ENCODE data around the gene PUM2. TPM values are rescaled to one million over a fixed set of nuclear protein-coding genes. Genes with fewer than 3 reads are reported as not detected.

The PUM2 gene
- polyA plus RNA-seq, 3 donors, result 14.8 to 24.5 (median 19.9) TPM

DNA sequence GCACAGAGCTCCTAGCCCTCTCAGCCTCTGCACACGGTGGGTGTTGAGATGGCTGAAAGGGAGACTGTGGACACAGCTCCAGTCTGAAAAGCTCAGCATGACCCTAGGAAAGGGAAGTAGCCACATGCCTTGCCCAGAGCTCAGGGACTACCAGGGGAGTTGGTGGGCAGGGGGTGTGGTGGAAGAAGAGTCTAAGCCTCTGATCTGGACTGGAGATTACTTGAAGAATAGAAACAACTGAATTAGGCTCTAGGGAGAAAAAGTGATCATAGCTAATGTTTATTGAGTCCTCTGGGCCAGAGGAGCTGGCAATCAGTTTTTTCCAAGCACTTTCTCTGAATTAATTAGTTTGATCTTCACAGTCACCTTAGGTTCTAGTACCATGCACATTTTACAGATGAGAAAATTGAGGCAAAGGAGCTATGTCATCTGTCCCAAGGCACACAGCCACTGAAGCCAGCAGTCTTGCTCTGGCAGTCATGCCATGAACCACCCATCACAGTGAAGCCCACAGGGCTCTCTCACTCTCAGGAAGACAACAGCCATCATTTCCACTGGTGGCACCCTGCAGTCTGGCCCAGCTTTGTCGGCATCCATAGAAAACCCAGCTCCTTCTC lies 136.0 kb downstream of the PUM2 start:
- no peak overlapping the region for H3K27ac ChIP-seq (ENCODE audit: low read depth, low read length)

DNA sequence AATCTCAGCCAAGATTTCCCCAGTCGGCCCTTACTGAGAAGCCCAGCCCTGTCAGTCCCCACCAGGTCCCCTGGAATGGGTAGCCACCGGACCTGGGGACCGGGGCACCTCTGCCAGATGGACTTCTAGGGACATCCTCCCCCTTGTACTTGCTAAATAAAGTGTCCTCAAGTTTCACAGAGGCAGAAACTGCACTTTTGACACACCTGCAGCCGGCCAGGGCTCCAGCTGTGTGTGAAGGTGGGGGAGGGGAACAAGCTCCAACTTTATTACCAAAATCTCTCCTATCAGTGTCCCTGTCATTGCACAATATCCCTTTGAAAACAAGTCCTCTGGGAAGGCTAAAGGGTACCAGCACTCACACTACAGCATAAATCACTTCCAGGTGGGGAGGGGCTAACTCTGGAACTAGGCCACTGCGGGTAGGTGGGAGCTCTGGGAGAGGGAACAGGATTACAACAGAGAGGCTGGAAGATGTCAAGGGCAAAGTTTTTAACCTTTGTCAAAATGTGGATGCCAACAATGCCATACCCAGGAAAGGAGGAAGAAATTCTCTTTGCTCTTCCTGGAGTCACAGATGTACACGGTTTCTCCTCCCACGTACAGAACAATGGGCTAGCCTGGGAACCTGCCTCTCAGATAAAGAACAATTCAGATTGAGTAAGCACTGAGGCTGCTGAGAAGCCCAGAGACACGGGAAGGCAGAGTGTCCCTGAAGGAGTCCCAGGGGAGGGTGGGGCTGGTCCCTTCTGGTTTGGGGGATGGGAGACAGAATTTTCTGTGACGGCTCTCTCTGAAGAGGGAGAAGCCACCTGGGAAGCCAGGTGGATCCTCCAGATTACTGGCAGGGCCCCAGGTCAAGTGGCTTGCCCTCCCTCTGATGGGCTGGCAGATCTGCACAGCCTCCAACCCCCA lies 136.7 kb downstream of the PUM2 start:
- WGBS, 3 donors, result 72 to 73% (median 73%) methylated on average over 9 of the region's 9 CpGs
- no peak overlapping the region for H3K27ac ChIP-seq (ENCODE audit: low read depth, low read length)

More for the DNA sequence above, 136.0 kb downstream of the PUM2 start:
- WGBS, 3 donors, result 75 to 88% (median 83%) methylated on average over 2 of the region's 2 CpGs

- 68 to 80% (median 70%) methylated on average over 16 of the region's 16 CpGs for WGBS, 3 donors
- no peak overlapping the region for H3K27ac ChIP-seq (ENCODE audit: low read depth, low read length)
Observed at GRCh38 chr2:20212871-20213503, 137.7 kb downstream of the PUM2 start.

DNA sequence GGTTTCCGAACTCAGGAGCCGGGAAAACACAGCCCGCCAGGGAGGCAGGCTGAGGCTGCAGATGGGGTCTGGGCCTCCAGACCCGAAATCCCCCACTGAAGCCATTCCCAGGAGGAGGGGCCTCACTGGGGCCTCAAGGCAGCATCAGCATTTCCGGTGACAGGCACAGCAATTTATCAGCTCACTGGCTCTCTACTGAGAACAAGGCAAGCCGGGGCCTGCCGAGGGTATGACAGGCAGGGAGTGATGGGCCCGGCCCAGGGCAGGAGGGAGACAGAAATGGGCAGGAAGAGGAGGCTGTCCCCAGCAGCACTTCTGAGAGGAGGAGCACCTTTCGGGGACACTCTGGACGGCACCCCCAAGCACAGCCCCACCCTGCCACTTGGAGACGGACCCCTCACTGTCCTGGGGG lies 138.2 kb downstream of the PUM2 start:
- no peak overlapping the region for H3K27ac ChIP-seq (ENCODE audit: low read depth, low read length)
- WGBS, 3 donors, result 48 to 73% (median 61%) methylated on average over 11 of the region's 11 CpGs

GRCh38 chr2:20211860-20212458 lies 138.7 kb downstream of the PUM2 start:
- 80 to 91% (median 88%) methylated on average over 14 of the region's 14 CpGs for WGBS, 3 donors
- H3K27ac ChIP-seq (ENCODE audit: low read depth, low read length), result no peak overlapping the region

- H3K27ac ChIP-seq (ENCODE audit: low read depth, low read length), result no peak overlapping the region
- WGBS, 3 donors, result 87 to 94% (median 93%) methylated on average over 11 to 12 of the region's 12 CpGs
Observed at GRCh38 chr2:20211420-20211819, 139.2 kb downstream of the PUM2 start.

DNA sequence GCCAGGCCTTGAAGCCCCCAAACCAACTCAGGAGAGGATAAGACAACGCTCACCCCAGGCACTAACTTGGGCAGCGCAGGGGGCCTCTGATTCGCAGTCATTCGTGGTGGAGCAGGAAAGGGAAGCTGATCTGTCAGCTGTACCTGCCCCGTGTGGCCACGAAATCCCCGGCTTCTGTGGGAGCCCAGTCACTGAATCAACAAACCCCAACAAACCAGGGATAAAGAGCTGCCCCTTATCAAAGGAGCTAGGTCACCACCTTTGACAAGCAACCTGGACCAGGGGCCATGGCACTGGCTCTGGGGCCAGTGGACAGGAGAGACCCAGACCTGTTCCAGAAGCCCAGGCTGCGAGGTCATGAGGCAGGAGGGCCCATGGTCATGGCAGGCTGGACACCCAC lies 140.2 kb downstream of the PUM2 start:
- no peak overlapping the region for H3K27ac ChIP-seq (ENCODE audit: low read depth, low read length)
- WGBS, 3 donors, result 59 to 87% (median 62%) methylated on average over 8 of the region's 8 CpGs

- 92 to 94% (median 92%) methylated on average over 21 of the region's 21 CpGs for WGBS, 3 donors
- H3K27ac ChIP-seq (ENCODE audit: low read depth, low read length), result no peak overlapping the region
Observed at GRCh38 chr2:20209373-20210109, 141.1 kb downstream of the PUM2 start.

- H3K27ac ChIP-seq (ENCODE audit: low read depth, low read length), result no peak overlapping the region
- 35 to 71% (median 65%) methylated on average over 5 of the region's 5 CpGs for WGBS, 3 donors
Observed at GRCh38 chr2:20208476-20208859, 142.2 kb downstream of the PUM2 start.

DNA sequence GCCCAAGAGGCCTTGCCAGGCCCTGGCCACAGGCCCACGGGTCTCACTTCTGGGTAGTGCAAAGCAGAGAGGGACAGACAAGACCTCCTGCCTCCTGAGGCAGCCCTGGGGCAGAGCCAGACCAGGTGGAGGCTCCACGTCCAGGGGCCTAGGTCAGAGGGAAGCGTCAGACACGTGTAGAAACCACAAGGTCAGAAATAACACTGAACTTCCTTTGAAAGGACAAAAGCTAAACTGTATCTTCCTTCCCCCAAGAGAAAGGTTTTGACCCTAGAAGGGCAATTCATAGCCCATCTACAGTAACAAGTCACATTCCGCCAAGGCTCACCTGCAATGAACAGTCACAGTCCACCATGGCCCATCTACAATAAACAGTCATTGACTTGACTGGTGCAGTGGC lies 143.6 kb downstream of the PUM2 start:
- no peak overlapping the region for H3K27ac ChIP-seq (ENCODE audit: low read depth, low read length)
- 62 to 77% (median 73%) methylated on average over 5 of the region's 5 CpGs for WGBS, 3 donors

DNA sequence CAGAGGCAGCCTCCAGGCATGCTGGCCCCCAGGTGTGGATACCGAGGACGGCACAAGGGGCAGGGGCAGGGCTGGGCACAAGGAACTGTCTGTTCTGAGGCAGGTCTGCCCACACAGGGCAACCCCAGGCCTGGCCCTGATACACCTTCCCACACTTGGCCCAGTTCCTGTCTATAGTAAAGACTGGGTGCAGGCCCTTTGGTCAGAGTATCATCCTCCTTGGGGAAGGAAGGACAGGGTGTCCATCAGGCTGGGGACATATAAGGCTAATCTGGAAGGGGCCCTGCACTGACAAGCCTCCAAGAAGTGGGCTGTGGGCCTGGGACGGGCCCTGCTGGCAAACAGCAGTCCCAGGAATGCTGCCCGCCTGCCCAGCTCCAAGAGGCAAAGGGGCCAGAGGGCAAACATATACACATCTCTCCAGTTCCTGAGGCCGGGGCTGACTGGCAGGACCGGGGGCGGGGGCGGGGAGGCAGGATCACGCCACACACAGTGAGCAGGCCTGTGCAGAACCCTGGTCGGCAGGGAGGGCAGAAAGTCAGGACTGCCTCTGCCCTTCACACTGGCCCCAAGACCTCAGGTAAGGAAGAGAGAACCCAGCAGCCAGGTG lies 144.6 kb downstream of the PUM2 start:
- H3K27ac ChIP-seq (ENCODE audit: low read depth, low read length), result no peak overlapping the region
- WGBS, 3 donors, result 81 to 90% (median 87%) methylated on average over 9 to 10 of the region's 10 CpGs

DNA sequence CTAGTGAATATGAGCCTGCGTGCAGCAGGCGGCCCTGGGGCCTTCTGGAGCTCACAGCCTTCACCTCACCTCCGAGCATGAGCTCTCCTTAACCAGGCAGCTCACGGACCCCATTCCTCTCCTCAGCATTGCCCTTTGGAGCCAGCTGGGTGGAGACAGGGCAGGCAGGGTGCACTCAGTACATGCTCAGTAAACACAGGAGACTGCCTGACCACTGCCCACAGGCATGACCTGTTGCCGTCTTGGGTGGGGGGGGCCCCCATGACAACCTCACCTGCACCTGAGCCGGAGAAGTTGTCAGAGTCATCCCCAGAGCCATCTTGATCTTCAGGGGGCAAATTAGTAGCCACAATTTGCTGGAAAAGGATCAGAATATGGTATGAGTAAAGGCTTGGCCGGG lies 145.6 kb downstream of the PUM2 start:
- H3K27ac ChIP-seq (ENCODE audit: low read depth, low read length), result no peak overlapping the region
- WGBS, 3 donors, result 93 to 96% (median 93%) methylated on average over 7 of the region's 7 CpGs

- WGBS, 3 donors, result 78 to 89% (median 84%) methylated on average over 17 of the region's 17 CpGs
- no peak overlapping the region for H3K27ac ChIP-seq (ENCODE audit: low read depth, low read length)
Observed at GRCh38 chr2:20203521-20204225, 147.0 kb downstream of the PUM2 start.

DNA sequence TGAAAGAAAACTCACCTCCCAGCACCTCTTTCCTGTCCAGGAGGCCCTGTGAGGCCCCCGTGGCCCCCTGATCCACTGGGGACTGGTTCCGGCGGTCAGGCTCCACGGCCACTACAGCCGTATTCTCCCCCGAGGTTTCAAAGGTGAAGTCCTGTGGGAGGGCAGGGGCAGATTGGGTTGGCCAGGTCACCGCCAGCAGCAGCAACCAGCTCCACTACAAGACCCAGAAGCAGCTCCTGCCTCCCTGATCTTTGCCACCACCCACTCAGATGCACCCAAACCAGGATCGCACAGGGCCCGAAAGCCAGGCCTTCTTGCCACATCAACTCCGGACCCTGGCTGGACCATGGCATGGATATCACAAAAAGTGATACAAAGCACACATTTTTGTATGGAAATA lies 147.6 kb downstream of the PUM2 start:
- H3K27ac ChIP-seq (ENCODE audit: low read depth, low read length), result no peak overlapping the region
- 93 to 95% (median 94%) methylated on average over 10 of the region's 10 CpGs for WGBS, 3 donors

GRCh38 chr2:20201671-20202070 lies 149.0 kb downstream of the PUM2 start:
- no peak overlapping the region for H3K27ac ChIP-seq (ENCODE audit: low read depth, low read length)
- WGBS, 3 donors, result 84 to 88% (median 87%) methylated on average over 17 of the region's 17 CpGs

DNA sequence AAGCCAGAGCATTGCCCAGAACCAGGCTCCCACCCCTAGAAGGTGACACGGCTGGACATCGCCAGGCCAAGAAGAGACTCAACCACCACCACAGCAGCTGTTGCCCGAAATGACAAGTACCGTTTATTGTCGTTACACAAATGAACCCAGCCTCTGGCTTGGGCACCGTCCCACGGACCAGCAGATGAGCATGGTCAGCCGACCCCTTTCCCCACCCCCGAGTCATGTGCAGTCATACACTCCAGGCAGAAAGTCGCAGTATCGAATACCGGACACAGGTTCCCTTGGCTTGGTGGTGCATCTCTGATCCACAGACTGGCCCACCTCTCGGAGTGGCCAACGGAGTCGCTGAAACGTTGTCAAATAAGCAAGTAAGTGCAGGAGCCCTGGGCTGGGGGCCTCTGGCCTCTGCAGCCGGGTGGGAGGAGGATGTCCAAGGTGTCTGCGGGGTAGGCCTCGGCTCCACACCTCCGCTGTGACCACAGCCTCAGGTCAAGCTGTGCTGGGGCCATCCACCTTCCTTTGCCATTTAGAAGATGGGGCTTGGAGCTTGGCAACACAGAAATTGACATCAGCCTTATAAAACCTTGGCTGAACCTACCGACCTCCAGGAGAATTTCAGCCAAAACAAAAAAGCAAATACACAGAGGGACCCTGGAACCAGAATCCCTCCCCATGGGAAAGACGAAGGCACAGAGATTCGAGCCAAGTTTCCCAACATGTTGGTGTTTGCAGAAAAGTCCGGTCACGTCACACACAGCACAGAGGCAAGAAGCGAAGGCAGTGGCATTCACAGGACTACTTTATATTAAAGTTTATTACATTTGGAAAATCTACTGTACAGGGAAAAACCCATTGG lies 149.7 kb downstream of the PUM2 start:
- 88 to 95% (median 94%) methylated on average over 26 of the region's 26 CpGs for WGBS, 3 donors
- H3K27ac ChIP-seq (ENCODE audit: low read depth, low read length), result no peak overlapping the region
